Stimulated activated CD8-positive, alpha-beta memory T cell treated with anti-CD3 and anti-CD28 coated beads, Interleukin-15, amount 100 ng/mL, for 1 hour (primary cell): Measurements from ENCODE around the gene DAD1.
"Not testable (repeated sequence)": the region's sequence is repeated elsewhere in the genome, so short reads cannot be mapped to it uniquely, and the experiment has no call there.

Experiments
- DNase-seq: peaks from one replicate; pipeline ENCODE4 v3.0.0-alpha.2; 2020; ENCODE audit warnings: low read depth

The DAD1 gene

GRCh38 chr14:22589096-22589839 is at the start of gene DAD1:
DAD1 (minus strand) TSS chr14:22589224; CDS start chr14:22589157, 67 bp downstream.
- peak; percentile 99 for DNase-seq

- not testable (repeated sequence) for DNase-seq
Observed at GRCh38 chr14:22635980-22636379, 47.0 kb upstream of the DAD1 start.

- no peak for DNase-seq
Observed at GRCh38 chr14:22634233-22634900, 45.3 kb upstream of the DAD1 start.

- DNase-seq = no peak
Observed at GRCh38 chr14:22630486-22630885, 41.5 kb upstream of the DAD1 start.

GRCh38 chr14:22630066-22630465 is 41.0 kb upstream of the DAD1 start:
- DNase-seq = no peak

GRCh38 chr14:22629361-22629760 is 40.3 kb upstream of the DAD1 start:
- DNase-seq = no peak

- DNase-seq = no peak
Observed at GRCh38 chr14:22627506-22628263, 38.7 kb upstream of the DAD1 start.

GRCh38 chr14:22626590-22626989 is 37.6 kb upstream of the DAD1 start:
- no peak for DNase-seq

GRCh38 chr14:22623047-22623446 is 34.0 kb upstream of the DAD1 start:
- DNase-seq = no peak

GRCh38 chr14:22622255-22622654 is 33.2 kb upstream of the DAD1 start:
- no peak for DNase-seq

- not testable (repeated sequence) for DNase-seq
Observed at GRCh38 chr14:22615765-22616164, 26.7 kb upstream of the DAD1 start.

GRCh38 chr14:22614240-22614799 is 25.3 kb upstream of the DAD1 start:
- no peak for DNase-seq

GRCh38 chr14:22613736-22614239 is 24.8 kb upstream of the DAD1 start:
- no peak for DNase-seq

GRCh38 chr14:22613106-22613695 is 24.2 kb upstream of the DAD1 start:
- DNase-seq = no peak

GRCh38 chr14:22610931-22611330 is 21.9 kb upstream of the DAD1 start:
- no peak for DNase-seq

- DNase-seq = no peak
Observed at GRCh38 chr14:22607291-22607690, 18.3 kb upstream of the DAD1 start.

GRCh38 chr14:22606380-22606779 is 17.4 kb upstream of the DAD1 start:
- no peak for DNase-seq

- DNase-seq = no peak
Observed at GRCh38 chr14:22602862-22603261, 13.8 kb upstream of the DAD1 start.

GRCh38 chr14:22601996-22602395 is 13.0 kb upstream of the DAD1 start:
- no peak for DNase-seq

- DNase-seq = no peak
Observed at GRCh38 chr14:22601456-22601855, 12.4 kb upstream of the DAD1 start.

- no peak for DNase-seq
Observed at GRCh38 chr14:22600027-22600426, 11.0 kb upstream of the DAD1 start.

- no peak for DNase-seq
Observed at GRCh38 chr14:22599349-22599748, 10.3 kb upstream of the DAD1 start.
